A673 (cell line): ENCODE data around the gene FAM168A. TPM values are rescaled to one million over a fixed set of nuclear protein-coding genes. Genes with fewer than 3 reads are reported as not detected.

Experiments
- BruUV-seq: library from RNA; stranded (reverse); fragments of 400-500 nt; replicated peaks from 2 replicates; lab custom pipeline; 2021; lab: Mats Ljungman, UMichigan
- CTCF ChIA-PET: fragments of 300-600 bp; sonication (Branson Sonifier 250); formaldehyde crosslinking; loops from one replicate; lab custom pipeline; 2022; ENCODE audit warnings: antibody characterized with exemption; lab: Charles Lee
- POLR2A ChIA-PET: fragments of 300-600 bp; sonication (Branson Sonifier 250); formaldehyde crosslinking; loops from one replicate; lab custom pipeline; 2022; ENCODE audit warnings: antibody characterized with exemption; ENCODE audit not compliant: low non-redundant PET; lab: Charles Lee
- DNase-seq: peaks from one replicate; pipeline ENCODE4 v3.0.0-alpha.2; 2015; ENCODE audit warnings: low spot score
- H3K27ac ChIP-seq: fragments of 200-600 bp; sonication (generic); 2 replicates; pipeline ENCODE4 v1.5.1; 2016; ENCODE audit warnings: mixed run types, low read depth, mild to moderate bottlenecking, mixed read lengths, antibody characterized with exemption, low read length; ENCODE audit not compliant: poor library complexity, severe bottlenecking
- H3K27me3 ChIP-seq: fragments of 200-600 bp; sonication (generic); replicated peaks from 2 replicates; pipeline ENCODE4 v1.6.1; 2017; ENCODE audit warnings: mixed run types, low read depth, mild to moderate bottlenecking, mixed read lengths, antibody characterized with exemption, low read length; ENCODE audit not compliant: insufficient read depth, poor library complexity
- H3K36me3 ChIP-seq: fragments of 200-600 bp; sonication (generic); 2 replicates; pipeline ENCODE4 v1.6.1; 2016; ENCODE audit warnings: mixed run types, mild to moderate bottlenecking, mixed read lengths, antibody characterized with exemption, low read length; ENCODE audit not compliant: insufficient read depth, poor library complexity, severe bottlenecking
- H3K4me1 ChIP-seq: fragments of 200-600 bp; sonication (generic); 2 replicates; pipeline ENCODE4 v1.6.1; 2017; ENCODE audit warnings: mixed run types, mild to moderate bottlenecking, mixed read lengths, antibody characterized with exemption, low read length; ENCODE audit not compliant: insufficient read depth, poor library complexity, severe bottlenecking
- H3K4me3 ChIP-seq: fragments of 200-600 bp; sonication (generic); 2 replicates; pipeline ENCODE4 v1.5.1; 2016; ENCODE audit warnings: low read depth, mixed run types, mild to moderate bottlenecking, mixed read lengths, low read length; ENCODE audit not compliant: poor library complexity, severe bottlenecking
- H3K9me3 ChIP-seq: fragments of 200-600 bp; sonication (generic); 2 replicates; pipeline ENCODE4 v1.6.1; 2016; ENCODE audit warnings: mixed run types, low read depth, mild to moderate bottlenecking, mixed read lengths, antibody characterized with exemption, low read length; ENCODE audit not compliant: poor library complexity, severe bottlenecking
- EZH2 ChIP-seq: fragments of 200-600 bp; sonication (generic); IDR thresholded peaks from 2 replicates; pipeline ENCODE4 v1.6.1; 2017; ENCODE audit warnings: borderline replicate concordance, low read depth, mild to moderate bottlenecking, mixed read lengths, antibody characterized with exemption, low read length; ENCODE audit not compliant: poor library complexity, severe bottlenecking
- intact Hi-C: fragments of 100-400 bp; cut with micrococcal nuclease; formaldehyde crosslinking; loops from one replicate; pipeline ENCODE4 v1.10.0; 2022; ENCODE audit not compliant: unreplicated experiment
- total RNA-seq: library from RNA; stranded (reverse); gene quantifications from 2 replicates; pipeline ENCODE4 v1.2.3, GENCODE V29; 2021
- TF ChIP-seq, protein P1 (sequence below): fragments of 300-800, 200-600 bp; sonication (generic); conservative IDR thresholded peaks from 2 replicates; pipeline ENCODE4 v1.5.1; 2017; ENCODE audit warnings: low read depth, mild to moderate bottlenecking, antibody characterized with exemption, low read length, moderate library complexity, mixed read lengths

Gene FAM168A
- total RNA-seq, 1 experiment from 2014 or later, result 46.1 TPM

- intact Hi-C loops, result loop anchor here (1.0 kb wide), 2 partner anchors 41 to 85 kb away; no protein-coding TSS in a partner anchor
- no TSS peak for BruUV-seq
- TF ChIP-seq, protein P1, sequence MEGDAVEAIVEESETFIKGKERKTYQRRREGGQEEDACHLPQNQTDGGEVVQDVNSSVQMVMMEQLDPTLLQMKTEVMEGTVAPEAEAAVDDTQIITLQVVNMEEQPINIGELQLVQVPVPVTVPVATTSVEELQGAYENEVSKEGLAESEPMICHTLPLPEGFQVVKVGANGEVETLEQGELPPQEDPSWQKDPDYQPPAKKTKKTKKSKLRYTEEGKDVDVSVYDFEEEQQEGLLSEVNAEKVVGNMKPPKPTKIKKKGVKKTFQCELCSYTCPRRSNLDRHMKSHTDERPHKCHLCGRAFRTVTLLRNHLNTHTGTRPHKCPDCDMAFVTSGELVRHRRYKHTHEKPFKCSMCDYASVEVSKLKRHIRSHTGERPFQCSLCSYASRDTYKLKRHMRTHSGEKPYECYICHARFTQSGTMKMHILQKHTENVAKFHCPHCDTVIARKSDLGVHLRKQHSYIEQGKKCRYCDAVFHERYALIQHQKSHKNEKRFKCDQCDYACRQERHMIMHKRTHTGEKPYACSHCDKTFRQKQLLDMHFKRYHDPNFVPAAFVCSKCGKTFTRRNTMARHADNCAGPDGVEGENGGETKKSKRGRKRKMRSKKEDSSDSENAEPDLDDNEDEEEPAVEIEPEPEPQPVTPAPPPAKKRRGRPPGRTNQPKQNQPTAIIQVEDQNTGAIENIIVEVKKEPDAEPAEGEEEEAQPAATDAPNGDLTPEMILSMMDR, result no peak
- no peak for TF ChIP-seq EZH2
These were observed 205.6 kb downstream of the FAM168A start for GRCh38 chr11:73392108-73393010.

GRCh38 chr11:73391665-73392064 is 206.2 kb downstream of the FAM168A start:
- peaks cover 1% of the 10 kb centered on the region for H3K36me3 ChIP-seq
- TF ChIP-seq EZH2, result no peak
- TF ChIP-seq, protein P1, result no peak
- DNase-seq, result no peak
- no TSS peak for BruUV-seq
- H3K4me1 ChIP-seq, result peaks cover 28% of the 10 kb centered on the region
- no peaks in the 10 kb centered on the region for H3K9me3 ChIP-seq
- POLR2A ChIA-PET, result no interaction called here
- no peaks in the 10 kb centered on the region for H3K27me3 ChIP-seq
- no peak overlapping the region for H3K27ac ChIP-seq
- CTCF ChIA-PET, result interaction anchor here (2.9 kb wide), 1 partner anchor 84 kb away, joined by 29 read pairs; the partner anchor contains the start of gene ARHGEF17
- H3K4me3 ChIP-seq, result no peak overlapping the region
- intact Hi-C loops, result no loop called here

More at GRCh38 chr11:73392108-73393010, 205.6 kb downstream of the FAM168A start:
- DNase-seq, result no peak
- CTCF ChIA-PET, result interaction anchor here (0.6 to 2.9 kb wide), 9 partner anchors 9 to 268 kb away, joined by 3 to 29 read pairs (median 7); partner anchors contain the start of gene ARHGEF17
- H3K36me3 ChIP-seq, result peaks cover 4% of the 10 kb centered on the region
- POLR2A ChIA-PET, result no interaction called here
- H3K4me3 ChIP-seq, result no peak overlapping the region
- peaks cover 25% of the 10 kb centered on the region for H3K4me1 ChIP-seq
- H3K27me3 ChIP-seq, result no peaks in the 10 kb centered on the region
- H3K27ac ChIP-seq, result no peak overlapping the region
- no peaks in the 10 kb centered on the region for H3K9me3 ChIP-seq

GRCh38 chr11:73390601-73391565 is 207.0 kb downstream of the FAM168A start:
- no peak for DNase-seq
- BruUV-seq, result no TSS peak
- Histone ChIP-seq H3K36me3 (no peaks in the 10 kb centered on the region), H3K4me3 (no peak overlapping the region), H3K9me3 (no peaks in the 10 kb centered on the region), H3K4me1 (peaks cover 35% of the 10 kb centered on the region), H3K27ac (peak overlapping the region; percentile 27), H3K27me3 (no peaks in the 10 kb centered on the region)
- TF ChIP-seq EZH2, result no peak
- TF ChIP-seq, protein P1, result no peak
- CTCF ChIA-PET, result no interaction called here
- POLR2A ChIA-PET, result no interaction called here
- intact Hi-C loops, result no loop called here
